MCF 10A (cell line): ENCODE data around the gene FLT3. TPM values are rescaled to one million over a fixed set of nuclear protein-coding genes. Genes with fewer than 3 reads are reported as not detected.

Experiments used
- BruUV-seq: library from RNA; stranded (reverse); fragments of 400-500 nt; replicated peaks from 2 replicates; lab custom pipeline; 2021; lab: Mats Ljungman, UMichigan
- CTCF ChIA-PET: fragments of 300-600 bp; sonication (Branson Sonifier 250); formaldehyde crosslinking; extraction: SDS; loops from one replicate; lab custom pipeline; 2021; ENCODE audit warnings: antibody characterized with exemption, inconsistent platforms; lab: Yijun Ruan, JAX
- POLR2A ChIA-PET: fragments of 300-600, 350-650 bp; sonication (Branson Sonifier 250); formaldehyde crosslinking; extraction: SDS; loops from one replicate; lab custom pipeline; 2020; ENCODE audit warnings: antibody characterized with exemption, inconsistent platforms; lab: Yijun Ruan, JAX
- DNase-seq: peaks from one replicate; pipeline ENCODE4 v3.0.0-alpha.2; 2018; ENCODE audit not compliant: unreplicated experiment
- H3K27ac Mint-ChIP-seq: one replicate; pipeline ENCODE4 v1.8.0; 2022; ENCODE audit warnings: mild to moderate bottlenecking, low read depth, mixed read lengths; ENCODE audit not compliant: unreplicated experiment
- H3K27me3 Mint-ChIP-seq: one replicate; pipeline ENCODE4 v1.8.0; 2022; ENCODE audit warnings: mixed read lengths; ENCODE audit not compliant: insufficient read depth, unreplicated experiment
- H3K36me3 Mint-ChIP-seq: one replicate; pipeline ENCODE4 v1.8.0; 2022; ENCODE audit warnings: mild to moderate bottlenecking, moderate library complexity, mixed read lengths; ENCODE audit not compliant: insufficient read depth, unreplicated experiment
- H3K4me1 Mint-ChIP-seq: one replicate; pipeline ENCODE4 v1.8.0; 2022; ENCODE audit warnings: mixed read lengths; ENCODE audit not compliant: insufficient read depth, unreplicated experiment
- H3K4me3 Mint-ChIP-seq: one replicate; pipeline ENCODE4 v1.8.0; 2022; ENCODE audit warnings: mild to moderate bottlenecking, moderate library complexity, mixed read lengths; ENCODE audit not compliant: unreplicated experiment
- H3K9me3 Mint-ChIP-seq: one replicate; pipeline ENCODE4 v1.8.0; 2022; ENCODE audit warnings: mixed read lengths; ENCODE audit not compliant: unreplicated experiment
- CTCF ChIP-seq: fragments of 200-600 bp; IDR thresholded peaks from one replicate; pipeline ENCODE4 v1.8.0; 2022; ENCODE audit warnings: antibody characterized with exemption, mild to moderate bottlenecking; ENCODE audit not compliant: unreplicated experiment
- intact Hi-C: fragments of 100-400 bp; cut with micrococcal nuclease; formaldehyde crosslinking; loops from 2 replicates; pipeline ENCODE4 v1.14.1; 2022
- total RNA-seq: library from RNA; stranded (reverse); gene quantifications from 2 replicates; pipeline ENCODE4 v1.2.3, GENCODE V29; 2022

FLT3 gene
- total RNA-seq, 1 experiment from 2014 or later: not detected

DNA sequence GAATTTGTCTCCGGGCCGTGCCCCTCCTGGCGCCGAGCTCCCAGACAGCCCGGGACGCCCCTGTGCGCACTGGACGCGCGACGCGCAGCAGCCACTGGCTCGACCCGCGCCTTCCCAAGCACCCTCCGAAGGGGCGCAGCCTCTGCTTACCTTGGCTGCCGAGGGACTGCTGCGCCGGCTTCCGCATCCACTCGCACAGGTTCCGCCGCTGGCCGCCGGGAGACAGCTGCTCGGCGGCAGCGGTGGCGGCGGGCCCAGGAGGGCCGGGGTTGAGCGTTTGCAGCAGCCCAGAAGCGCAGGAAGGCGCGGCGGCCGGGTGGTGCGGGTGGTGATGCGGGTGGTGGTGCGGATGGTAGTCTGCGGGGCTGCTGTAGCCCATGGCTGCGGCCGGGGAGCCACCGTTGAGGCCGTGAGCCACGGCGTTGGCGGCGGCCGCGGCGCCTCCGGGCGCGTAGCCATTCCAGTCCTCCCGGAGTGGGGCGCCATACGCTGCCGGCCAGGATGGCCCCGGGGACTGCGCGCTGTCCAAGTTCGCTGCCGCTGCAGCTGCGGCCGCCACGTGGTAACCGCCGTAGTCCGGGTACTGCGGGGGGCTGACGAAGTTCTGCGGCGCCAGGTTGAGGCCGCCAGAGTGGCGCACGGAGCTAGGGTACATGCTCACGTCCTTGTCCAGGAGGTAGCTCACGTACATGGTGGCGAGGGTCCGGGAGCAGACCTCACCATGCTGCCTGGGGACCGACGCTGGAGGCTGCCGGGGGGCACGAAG, 131.9 kb downstream of the FLT3 start:
- ChIA-PET POLR2A (interaction anchor here (0.6 kb wide), 2 partner anchors 62 to 347 kb away, joined by 3 to 5 read pairs; no protein-coding TSS in a partner anchor), CTCF (interaction anchor here (0.7 to 1.2 kb wide), 3 partner anchors 16 to 594 kb away, joined by 3 read pairs; no protein-coding TSS in a partner anchor)
- no peak for DNase-seq
- Mint-ChIP-seq H3K27ac (no peak overlapping the region), H3K4me1 (no peaks in the 10 kb centered on the region), H3K9me3 (no peaks in the 10 kb centered on the region), H3K36me3 (no peaks in the 10 kb centered on the region), H3K4me3 (peak overlapping the region; percentile 61), H3K27me3 (peaks cover 41% of the 10 kb centered on the region)
- intact Hi-C loops: no loop called here
- BruUV-seq: no TSS peak
- no peak for TF ChIP-seq CTCF

- POLR2A ChIA-PET: interaction anchor here (0.6 kb wide), 1 partner anchor 62 kb away, joined by 5 read pairs; no protein-coding TSS in a partner anchor
- H3K4me3 Mint-ChIP-seq: peak overlapping the region; percentile 61
- peaks cover 41% of the 10 kb centered on the region for H3K27me3 Mint-ChIP-seq
- H3K4me1 Mint-ChIP-seq: no peaks in the 10 kb centered on the region
- no peak for DNase-seq
- BruUV-seq: no TSS peak
- CTCF ChIA-PET: interaction anchor here (0.6 to 0.7 kb wide), 3 partner anchors 32 to 422 kb away, joined by 3 read pairs; no protein-coding TSS in a partner anchor
- peaks cover under 1% of the 10 kb centered on the region for H3K36me3 Mint-ChIP-seq
- intact Hi-C loops: no loop called here
- no peak for TF ChIP-seq CTCF
- H3K9me3 Mint-ChIP-seq: no peaks in the 10 kb centered on the region
- H3K27ac Mint-ChIP-seq: no peak overlapping the region
Measured at GRCh38 chr13:27967736-27968315, 132.6 kb downstream of the FLT3 start.

- intact Hi-C loops: no loop called here
- H3K36me3 Mint-ChIP-seq: peaks cover 6% of the 10 kb centered on the region
- peaks cover 41% of the 10 kb centered on the region for H3K27me3 Mint-ChIP-seq
- no TSS peak for BruUV-seq
- ChIA-PET POLR2A (no interaction called here), CTCF (interaction anchor here (0.6 kb wide), 2 partner anchors 197 to 422 kb away, joined by 3 read pairs; no protein-coding TSS in a partner anchor)
- no peak for TF ChIP-seq CTCF
- H3K4me1 Mint-ChIP-seq: no peaks in the 10 kb centered on the region
- no peak overlapping the region for H3K4me3 Mint-ChIP-seq
- H3K27ac Mint-ChIP-seq: no peak overlapping the region
- no peak for DNase-seq
- H3K9me3 Mint-ChIP-seq: no peaks in the 10 kb centered on the region
Measured at GRCh38 chr13:27967203-27967735, 133.1 kb downstream of the FLT3 start.
